GM19043 (cell line): ENCODE results near the gene SEMA6C.
"Not testable (repeated sequence)": the region's sequence is repeated elsewhere in the genome, so short reads cannot be mapped to it uniquely, and the experiment has no call there.

Experiments used
- ATAC-seq: cut with Tn5 transposase; IDR thresholded peaks from one replicate; pipeline ENCODE4 v1.9.1; 2021; ENCODE audit warnings: low read depth; ENCODE audit not compliant: unreplicated experiment

Gene SEMA6C, protein sequence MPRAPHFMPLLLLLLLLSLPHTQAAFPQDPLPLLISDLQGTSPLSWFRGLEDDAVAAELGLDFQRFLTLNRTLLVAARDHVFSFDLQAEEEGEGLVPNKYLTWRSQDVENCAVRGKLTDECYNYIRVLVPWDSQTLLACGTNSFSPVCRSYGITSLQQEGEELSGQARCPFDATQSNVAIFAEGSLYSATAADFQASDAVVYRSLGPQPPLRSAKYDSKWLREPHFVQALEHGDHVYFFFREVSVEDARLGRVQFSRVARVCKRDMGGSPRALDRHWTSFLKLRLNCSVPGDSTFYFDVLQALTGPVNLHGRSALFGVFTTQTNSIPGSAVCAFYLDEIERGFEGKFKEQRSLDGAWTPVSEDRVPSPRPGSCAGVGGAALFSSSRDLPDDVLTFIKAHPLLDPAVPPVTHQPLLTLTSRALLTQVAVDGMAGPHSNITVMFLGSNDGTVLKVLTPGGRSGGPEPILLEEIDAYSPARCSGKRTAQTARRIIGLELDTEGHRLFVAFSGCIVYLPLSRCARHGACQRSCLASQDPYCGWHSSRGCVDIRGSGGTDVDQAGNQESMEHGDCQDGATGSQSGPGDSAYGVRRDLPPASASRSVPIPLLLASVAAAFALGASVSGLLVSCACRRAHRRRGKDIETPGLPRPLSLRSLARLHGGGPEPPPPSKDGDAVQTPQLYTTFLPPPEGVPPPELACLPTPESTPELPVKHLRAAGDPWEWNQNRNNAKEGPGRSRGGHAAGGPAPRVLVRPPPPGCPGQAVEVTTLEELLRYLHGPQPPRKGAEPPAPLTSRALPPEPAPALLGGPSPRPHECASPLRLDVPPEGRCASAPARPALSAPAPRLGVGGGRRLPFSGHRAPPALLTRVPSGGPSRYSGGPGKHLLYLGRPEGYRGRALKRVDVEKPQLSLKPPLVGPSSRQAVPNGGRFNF

DNA sequence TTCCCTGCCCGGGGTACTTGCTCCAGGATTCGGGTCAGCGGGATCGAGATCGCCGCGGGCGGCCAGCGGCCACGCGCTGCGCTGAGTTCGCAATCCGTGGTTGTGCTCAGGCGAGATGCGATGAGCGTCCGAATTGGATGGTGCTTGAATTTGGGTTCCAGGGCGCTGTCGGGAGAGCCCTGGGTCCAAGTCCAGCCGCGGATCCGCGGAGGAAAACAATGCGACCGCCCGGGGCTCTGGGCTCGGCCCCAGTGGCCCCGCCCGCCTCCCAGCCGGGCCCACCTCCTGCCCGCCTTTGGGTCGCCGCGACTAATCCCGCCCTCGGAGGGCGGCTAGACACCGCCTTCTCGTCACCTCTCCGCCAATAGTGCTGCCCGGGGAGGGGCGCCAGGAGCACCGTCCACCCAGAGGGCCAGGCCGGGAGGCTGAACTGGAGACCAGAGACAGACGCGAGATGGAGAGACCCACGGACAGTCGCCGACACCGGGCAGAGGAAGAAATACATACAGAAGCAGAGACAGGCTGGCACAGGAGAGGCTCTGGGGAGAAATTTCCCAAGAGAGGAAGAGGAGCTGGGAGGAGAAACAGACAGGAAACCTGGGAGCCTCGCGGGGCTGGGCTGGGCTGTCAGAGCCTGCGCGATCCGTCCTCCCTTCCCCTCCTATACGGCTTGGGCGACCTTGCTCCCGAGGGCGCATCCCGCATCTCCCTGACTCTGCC, at the start of gene SEMA6C:
SEMA6C (minus strand) TSS at position 220 of the 720 bp plus-strand sequence. CDS start 4,010 bp downstream, outside the sequence.
- peak; percentile 99 for ATAC-seq

DNA sequence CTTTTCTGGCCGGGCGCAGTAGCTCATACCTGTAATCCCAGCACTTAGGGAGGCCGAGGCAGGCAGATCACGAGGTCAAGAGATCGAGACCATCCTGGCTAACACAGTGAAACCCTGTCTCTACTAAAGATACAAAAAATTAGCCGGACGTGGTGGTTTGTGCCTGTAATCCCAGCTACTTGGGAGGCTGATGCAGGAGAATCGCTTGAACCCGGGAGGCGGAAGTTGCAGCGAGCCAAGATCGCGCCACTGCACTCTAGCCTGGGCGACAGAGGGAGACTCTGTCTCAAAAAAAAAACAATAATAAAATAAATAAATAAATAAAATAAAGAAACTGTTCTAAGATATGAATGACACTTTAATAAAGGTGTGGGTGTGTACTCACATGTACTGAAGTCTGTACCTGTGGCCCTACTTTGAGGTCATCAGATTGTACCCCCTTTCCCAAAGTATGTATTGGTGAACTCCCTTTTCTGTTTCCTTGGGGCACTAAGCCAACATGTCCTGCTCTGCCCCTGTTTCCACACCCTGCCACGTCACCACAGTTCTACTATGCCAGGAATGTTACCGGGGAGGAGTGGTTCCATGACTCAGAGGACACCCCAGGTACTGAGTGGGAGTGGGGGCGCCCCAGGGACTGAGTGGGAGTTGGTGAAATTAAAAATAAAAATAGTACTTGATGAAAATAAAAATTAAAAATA, 48.6 kb upstream of the SEMA6C start:
- not testable (repeated sequence) for ATAC-seq

DNA sequence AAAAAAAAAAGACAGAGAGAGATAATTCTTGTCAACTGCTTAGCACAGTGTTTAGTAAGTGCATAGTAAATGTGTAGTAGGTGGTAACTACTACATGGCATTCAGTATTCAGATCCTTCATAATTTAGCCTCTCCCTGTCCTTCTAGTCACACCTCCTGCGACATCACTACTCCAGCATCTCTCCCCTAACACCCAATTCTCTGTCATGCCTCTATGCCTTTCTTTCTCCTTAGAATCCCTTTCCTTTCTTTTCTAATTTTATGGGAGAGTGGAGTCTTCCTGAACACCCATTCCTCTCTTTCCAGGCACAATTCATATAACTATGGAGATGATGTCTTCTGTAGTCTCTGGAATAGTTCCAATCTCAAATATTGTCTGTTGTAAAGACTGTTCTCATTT, 47.4 kb upstream of the SEMA6C start:
- no peak for ATAC-seq

DNA sequence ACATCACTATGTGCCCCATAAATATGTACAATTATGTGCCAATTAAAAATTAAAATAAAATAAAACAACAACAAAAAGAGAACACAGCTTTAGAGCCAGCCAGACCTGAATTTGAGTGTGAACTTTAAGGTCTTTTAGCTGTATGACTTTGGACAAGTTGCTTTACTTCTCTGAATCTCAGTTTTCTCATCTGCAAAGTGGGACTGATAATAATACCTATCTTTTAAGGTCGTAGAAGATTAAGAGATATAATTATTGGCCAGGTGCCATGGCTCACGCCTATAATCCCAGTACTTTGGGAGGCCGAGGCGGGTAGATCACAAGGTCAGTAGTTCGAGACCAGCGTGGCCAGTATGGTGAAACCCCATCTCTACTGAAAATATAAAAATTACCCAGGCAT, 46.9 kb upstream of the SEMA6C start:
- ATAC-seq = no peak

DNA sequence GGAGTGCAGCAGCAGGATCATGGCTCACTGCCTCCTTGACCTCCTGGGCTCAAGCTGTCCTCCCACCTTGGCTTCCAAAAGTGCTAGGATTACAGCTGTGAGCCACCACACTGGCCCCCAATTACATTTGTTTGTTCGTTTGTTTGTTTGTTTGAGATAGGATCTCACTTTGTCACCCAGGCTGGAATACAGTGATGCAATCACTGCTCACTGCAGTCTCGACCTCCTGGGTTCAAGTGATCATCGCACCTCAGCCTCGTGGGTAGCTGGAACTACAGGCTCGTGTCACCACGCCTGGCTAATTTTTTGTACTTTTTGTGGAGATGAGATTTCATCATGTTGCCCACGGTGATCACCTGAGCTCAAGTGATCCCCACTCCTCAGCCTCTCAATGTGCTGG, 45.6 kb upstream of the SEMA6C start:
- ATAC-seq = no peak

DNA sequence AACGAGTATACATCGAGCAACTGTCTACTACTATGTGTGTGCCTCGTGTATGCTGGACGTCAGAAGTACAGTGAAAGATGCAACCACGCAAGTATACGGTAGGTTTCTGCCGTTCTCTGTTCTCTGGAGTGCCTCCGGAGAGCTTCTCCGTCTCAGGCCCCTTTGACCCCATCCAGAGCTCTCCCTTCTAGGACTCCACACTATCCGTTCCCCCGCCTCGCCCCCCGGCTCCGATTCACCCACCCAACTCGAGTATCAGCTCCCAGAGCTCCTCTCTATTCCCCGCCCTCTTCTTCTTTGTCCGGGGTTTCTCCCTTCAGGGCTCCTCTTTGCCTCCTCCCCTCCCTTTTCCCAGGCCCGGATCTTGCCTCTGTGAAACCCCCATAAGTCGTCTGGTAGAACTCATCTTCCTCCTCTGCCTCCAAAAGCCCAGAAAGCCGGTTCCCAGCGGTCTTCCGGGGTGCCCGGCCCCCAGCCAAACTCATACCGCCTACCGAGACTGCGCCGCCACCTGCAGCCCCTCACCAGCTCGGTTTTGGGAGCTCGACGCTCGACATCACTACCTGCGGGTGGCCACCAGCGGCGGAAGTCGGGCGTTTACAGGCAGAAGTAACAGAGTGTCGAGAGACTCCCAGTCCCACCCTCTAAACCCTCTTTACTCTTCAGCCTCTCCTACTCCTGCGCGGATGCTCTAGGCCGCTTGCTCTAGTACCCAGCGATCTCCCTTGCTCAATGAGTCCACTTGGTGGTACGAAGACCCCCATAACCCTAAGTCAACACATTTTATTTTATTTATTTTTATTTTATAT, 43.4 kb upstream of the SEMA6C start, which contains the start of gene VPS72:
VPS72 (minus strand) TSS at position 561 of the 809 bp plus-strand sequence; CDS start at position 485, 76 bp downstream.
- ATAC-seq = peak; percentile 85

DNA sequence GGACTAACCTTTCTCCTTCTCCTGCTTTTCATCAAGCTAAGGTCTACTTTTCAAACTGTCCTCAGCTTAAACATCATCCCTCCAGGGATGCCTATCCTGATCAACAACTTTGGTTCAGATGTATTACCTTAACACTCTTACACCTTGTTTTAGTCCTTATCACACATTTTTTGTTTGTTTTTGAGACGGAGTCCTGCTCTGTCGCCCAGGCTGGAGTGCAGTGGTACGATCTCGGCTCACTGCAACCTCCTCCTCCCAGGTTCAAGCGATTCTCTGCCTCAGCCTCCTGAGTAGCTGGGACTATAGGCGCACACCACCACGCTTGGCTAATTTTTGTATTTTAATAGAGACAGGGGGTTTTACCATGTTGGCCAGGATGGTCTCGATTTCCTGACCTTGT, 42.2 kb upstream of the SEMA6C start:
- not testable (repeated sequence) for ATAC-seq

DNA sequence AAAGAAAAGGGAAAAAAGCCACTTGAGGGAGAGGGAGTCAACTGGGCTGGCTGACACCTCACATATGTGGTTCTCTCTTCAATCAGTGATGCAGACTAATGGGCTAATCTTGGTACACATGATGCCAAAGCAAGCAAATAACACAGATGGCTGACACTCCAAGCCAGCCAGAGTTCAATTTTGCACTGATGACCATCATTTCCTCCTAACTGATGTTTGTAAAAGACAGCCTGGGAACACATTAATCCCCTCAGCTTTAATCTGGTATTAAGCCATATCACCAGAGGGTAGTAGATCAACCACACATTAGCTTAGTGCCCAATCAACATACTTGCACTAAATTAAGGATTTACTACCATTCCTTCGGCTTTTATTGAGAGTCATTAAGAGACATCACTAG, 40.8 kb upstream of the SEMA6C start:
- no peak for ATAC-seq

DNA sequence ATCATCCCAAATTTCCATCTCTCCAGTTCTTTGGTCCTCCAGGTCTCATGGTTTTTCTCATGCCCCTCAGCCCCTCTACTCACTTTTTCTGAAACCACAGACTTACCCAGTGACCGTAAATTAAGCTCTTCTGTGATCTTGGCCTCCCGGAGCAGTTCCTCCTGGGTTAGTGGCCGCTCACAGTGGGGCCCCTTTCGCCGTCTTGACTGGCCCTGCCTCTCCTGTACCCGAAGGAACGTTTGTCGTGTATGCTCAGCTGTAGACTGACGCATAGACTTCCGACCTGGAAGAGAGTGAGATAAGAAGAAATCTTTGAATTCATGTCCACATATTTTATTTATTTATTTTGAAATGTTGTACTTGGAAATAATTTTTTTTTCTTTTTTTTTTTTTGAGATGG, 37.8 kb upstream of the SEMA6C start:
- no peak for ATAC-seq

DNA sequence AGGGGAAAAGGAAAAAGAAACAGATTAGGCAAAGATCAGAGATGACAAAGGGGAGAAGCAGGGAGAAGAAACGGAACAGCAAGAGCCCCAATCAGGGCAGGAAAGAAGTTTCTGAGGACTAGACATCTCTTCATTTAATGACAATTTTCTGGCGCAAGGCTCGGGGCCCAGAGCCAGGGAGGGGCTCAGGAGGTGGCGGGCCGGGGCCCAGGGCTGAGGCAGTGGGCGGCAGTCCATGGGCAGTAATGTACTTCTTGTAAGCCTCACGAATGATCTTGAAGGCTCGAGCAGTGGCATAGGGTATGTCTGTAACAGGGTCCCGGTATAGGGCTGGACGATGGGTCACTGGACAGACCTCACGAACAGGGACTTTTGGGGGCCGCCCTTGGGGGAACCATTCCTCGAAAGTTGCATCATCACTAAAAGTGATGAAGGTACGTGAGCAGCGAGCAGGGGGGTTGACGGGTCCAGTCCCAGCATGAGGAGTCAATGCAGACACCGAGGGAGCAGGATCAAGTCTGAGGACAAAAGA, 30.1 kb upstream of the SEMA6C start:
- ATAC-seq = no peak

DNA sequence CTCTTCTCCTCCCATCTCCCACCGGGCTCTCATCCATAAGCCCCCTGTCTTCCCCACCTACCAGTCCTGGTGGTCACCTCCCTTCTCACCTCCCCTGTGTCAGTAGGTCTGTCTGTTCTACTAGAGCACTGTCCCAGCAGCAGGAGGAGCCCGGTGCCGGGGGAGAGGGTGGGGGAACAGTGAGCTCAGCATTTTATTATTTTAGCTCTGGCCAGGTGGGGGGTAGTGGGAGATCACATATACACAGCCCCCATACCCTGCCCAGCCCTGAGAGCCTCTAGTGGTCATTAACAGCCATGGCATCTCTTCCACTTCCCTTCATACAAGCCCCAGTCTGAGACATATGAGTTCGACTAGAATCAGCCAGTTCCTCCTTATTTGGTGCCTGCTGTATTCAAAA, 29.4 kb upstream of the SEMA6C start, which contains the start of gene TMOD4:
TMOD4 (minus strand) TSS at position 119 of the 400 bp plus-strand sequence. CDS start 1,106 bp downstream, outside the sequence.
- ATAC-seq = no peak

DNA sequence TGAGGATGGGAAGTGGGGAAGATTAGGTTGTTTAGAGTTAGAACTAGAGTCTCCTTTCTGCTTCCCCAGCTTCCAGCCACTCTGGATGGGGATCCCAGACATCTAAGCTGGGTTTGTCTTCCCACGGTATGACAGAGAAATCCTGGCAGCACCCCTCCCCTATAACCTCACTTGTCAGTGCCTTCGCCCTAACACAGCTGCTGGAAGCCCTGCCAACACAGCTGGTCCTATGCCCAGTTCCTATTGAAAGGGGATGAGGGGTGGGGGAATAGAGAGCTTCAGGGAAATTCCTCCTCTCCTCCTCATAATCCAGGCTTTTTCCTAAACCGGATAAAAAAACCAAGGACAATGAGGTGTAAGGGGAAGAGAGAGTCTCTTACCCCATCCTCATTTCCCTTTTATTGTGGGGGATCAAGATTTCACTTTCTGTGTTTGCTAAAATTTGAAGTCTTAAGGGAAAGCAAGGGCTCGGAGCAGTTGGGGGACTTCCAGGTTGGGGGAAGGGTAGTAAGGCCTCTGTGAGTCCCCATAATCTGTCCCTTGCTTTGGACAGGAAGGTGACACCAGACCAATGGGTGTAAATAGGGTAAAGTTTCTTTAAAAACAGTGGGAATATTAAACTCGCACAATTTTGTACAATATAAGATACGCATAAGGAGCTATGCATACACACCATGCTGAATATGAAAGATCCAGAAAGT, 28.8 kb upstream of the SEMA6C start:
- no peak for ATAC-seq

DNA sequence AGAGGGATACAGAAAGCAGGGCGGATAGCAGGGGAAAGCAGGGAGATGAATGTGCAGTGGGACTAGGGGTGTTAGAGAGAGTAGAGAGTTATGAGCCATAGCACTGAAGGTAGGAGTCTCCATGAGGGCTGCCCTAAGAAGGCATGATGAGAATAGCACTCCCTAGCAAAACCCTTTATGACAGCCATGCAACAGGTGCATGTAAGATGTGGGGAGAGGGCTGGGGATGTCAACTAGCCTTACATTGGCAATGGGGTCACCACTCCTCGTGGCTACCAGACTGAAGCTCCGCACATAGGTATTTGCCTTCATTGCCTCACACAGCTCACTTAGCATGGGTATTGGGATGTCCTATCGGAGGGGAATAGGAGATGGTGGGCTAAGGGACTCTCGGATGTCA, 24.8 kb upstream of the SEMA6C start:
- ATAC-seq = no peak

DNA sequence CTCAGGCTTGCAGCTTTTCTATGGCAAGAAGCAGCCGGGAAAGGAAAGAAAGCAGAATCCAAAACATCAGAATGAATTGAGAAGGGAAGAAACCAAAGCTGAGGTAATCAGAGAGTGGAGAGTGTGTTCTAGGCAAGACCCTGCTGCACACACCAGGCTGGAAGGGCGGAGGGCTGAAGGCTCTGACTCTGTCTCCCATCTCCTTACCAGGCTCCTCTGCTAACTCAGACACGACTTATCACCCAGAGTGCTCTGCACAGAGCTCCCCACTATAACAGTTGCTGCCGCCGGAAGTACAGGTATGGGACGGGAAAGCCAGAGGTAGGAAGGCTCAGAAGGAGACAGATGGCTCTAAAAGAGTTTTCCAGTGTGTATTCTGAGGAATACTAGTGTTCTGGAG, 20.7 kb upstream of the SEMA6C start:
- ATAC-seq = no peak

DNA sequence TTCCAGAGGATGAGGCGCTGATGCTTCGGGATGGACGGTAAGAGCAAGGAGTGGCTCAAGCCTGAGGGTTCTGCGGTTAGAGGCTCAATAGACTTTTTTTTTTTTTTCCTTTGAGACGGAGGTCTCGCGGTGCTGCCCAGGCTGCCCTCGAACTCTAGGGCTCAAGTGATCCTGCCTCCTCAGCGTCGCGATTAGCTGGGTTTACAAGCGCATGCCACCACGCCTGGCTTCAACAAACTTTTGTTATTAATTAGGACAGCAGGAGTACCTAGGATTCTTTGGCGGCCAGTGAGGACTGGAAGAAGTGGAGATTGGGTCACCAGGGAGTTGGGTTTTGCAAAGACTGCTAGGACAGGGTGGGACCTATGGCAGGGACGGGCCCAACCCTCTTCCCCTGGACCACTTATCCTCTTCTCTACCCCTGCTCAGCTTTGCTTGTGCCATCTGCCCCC, 20.1 kb upstream of the SEMA6C start:
- ATAC-seq = no peak

DNA sequence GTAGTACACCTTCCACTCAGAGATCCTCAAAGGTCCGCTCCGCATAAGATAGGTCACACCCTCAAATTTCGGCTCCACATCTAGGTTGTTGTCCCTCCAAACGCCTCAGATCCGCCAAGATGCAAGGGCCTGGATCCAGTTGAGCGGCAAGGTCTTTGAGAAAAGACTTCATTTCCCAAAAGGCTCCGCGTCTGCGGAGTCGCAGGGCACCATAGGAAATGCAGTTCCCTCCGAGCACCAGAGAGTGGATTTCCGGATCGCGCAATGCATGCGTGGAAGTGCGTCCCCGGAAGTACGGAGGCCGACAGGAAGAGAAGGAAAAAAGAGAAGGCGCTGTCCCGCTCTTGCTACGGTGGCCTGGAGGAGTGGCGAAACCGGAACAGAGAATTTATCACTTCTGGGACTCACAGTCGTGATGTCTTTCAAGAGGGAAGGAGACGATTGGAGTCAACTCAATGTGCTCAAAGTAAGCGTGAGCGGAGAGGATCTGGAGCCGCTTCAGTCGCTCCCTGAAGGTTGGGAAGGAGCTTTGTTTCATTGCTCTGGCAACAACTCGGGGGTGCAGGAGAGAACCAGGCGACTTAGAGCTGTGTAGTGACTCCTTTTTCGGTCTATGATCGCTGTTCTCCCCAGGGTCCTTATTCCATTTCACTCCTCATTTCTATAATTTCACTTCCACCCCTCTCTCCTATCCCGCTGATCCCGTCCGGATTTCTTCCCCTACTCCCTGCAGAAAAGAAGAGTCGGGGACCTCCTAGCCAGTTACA, 19.5 kb upstream of the SEMA6C start, which contains the start of the genes LYSMD1 and SCNM1:
LYSMD1 (minus strand) TSS at position 165 of the 767 bp plus-strand sequence. CDS start 644 bp downstream, outside the sequence.
SCNM1 (plus strand) TSS at position 407 of the 767 bp plus-strand sequence; CDS start at position 416, 9 bp downstream.
- peak; percentile 89 for ATAC-seq

DNA sequence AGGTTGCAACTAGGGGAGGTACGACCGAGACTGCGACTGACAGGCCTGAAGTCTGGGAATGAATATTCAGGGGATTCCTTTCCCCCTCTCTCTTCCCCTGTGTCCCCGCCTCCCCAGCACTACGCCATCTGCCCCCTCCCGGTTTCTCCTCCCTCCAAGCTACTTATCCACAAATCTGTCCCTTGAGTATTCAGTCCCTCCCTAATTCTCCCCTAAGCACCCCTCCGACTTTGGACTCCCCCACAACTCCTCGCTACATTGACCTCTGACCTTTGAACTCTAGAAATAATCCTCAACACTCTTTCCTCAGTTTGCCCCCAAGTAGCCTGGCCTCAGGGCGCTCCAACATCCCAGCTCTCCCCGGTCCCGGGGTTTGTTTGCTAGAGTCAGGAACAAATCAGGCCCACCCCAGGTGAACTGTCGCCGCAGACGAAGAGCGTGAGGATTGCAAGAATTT, 18.9 kb upstream of the SEMA6C start:
- ATAC-seq = no peak
